NB4 (cell line): ENCODE measurements around the gene P2RX7.
"Not testable (repeated sequence)": the region's sequence is repeated elsewhere in the genome, so short reads cannot be mapped to it uniquely, and the experiment has no call there.

Experiments used
- DNase-seq: peaks from one replicate; pipeline ENCODE4 v3.0.0; 2010; ENCODE audit warnings: low read depth
- H3K4me3 ChIP-seq: one replicate; pipeline ENCODE4 v1.5.1; 2011; ENCODE audit warnings: mild to moderate bottlenecking, low read depth, low read length, moderate library complexity
- MYC ChIP-seq: IDR thresholded peaks from 2 replicates; pipeline ENCODE4 v1.6.1; 2011; ENCODE audit warnings: low read depth, low read length
- POLR2A ChIP-seq: IDR thresholded peaks from 2 replicates; pipeline ENCODE4 v1.6.1; 2011; ENCODE audit warnings: mild to moderate bottlenecking; ENCODE audit not compliant: insufficient read length; ENCODE audit errors: extremely low read depth
- TF ChIP-seq, protein P1 (sequence below): IDR thresholded peaks from 2 replicates; pipeline ENCODE4 v1.6.1; 2011; ENCODE audit warnings: low read depth, low read length
- TF ChIP-seq, protein P2 (sequence below): IDR thresholded peaks from one replicate; pipeline ENCODE4 v1.5.1; 2012; ENCODE audit warnings: low read depth, low read length

The P2RX7 gene

DNA sequence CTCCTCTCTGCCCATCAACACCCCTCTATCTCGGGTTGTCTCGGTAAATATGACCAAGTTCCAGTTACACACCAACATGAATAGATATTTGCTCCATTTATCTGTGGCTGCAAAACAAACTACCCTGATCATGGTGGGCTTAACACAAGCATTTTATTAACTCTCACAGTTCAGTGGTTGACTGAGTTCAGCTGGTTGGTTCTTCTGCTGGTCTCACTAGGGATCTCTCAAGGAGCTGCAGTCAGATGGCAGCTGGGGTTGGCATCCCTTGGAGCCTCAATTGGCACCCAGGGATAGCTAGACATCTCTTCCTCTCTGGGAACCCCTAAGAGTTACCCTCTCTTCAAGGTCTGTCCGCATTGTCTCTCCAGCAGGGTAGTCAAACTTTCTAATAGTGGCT, 25.4 kb downstream of the P2RX7 start:
- TF ChIP-seq, protein P1, sequence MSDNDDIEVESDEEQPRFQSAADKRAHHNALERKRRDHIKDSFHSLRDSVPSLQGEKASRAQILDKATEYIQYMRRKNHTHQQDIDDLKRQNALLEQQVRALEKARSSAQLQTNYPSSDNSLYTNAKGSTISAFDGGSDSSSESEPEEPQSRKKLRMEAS, result no peak
- TF ChIP-seq, protein P2, sequence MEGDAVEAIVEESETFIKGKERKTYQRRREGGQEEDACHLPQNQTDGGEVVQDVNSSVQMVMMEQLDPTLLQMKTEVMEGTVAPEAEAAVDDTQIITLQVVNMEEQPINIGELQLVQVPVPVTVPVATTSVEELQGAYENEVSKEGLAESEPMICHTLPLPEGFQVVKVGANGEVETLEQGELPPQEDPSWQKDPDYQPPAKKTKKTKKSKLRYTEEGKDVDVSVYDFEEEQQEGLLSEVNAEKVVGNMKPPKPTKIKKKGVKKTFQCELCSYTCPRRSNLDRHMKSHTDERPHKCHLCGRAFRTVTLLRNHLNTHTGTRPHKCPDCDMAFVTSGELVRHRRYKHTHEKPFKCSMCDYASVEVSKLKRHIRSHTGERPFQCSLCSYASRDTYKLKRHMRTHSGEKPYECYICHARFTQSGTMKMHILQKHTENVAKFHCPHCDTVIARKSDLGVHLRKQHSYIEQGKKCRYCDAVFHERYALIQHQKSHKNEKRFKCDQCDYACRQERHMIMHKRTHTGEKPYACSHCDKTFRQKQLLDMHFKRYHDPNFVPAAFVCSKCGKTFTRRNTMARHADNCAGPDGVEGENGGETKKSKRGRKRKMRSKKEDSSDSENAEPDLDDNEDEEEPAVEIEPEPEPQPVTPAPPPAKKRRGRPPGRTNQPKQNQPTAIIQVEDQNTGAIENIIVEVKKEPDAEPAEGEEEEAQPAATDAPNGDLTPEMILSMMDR, result no peak
- TF ChIP-seq POLR2A (no peak), MYC (no peak)
- H3K4me3 ChIP-seq, result no peak overlapping the region
- no peak for DNase-seq

DNA sequence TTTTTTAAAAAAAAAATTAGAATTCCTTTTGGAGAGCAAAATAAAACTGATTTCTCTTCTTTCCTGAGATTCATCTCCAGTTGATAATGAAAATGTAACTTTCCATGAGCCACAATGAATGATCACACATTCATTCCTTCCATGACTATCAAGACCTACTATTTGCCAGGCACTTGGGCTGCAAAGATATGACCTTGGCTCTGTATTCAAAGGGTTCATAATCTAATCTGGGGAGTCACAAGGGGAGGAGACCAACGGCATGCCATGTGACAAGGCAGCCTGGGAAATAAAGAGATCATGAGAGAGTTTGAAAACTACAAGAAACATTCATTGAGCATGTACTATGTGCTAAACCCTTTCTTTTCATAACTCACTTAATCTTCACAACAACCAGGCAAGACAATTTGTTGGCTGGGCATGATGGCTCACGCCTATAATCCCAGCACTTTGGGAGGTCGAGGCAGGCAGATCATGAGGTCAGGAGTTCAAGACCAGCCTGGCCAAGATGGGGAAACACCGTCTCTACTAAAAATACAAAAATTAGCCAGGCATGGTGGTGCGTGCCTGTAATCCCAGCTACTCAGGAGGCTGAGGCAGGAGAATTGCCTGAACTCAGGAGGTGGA, 26.2 kb downstream of the P2RX7 start:
- DNase-seq, H3K4me3 ChIP-seq: not testable (repeated sequence)

DNA sequence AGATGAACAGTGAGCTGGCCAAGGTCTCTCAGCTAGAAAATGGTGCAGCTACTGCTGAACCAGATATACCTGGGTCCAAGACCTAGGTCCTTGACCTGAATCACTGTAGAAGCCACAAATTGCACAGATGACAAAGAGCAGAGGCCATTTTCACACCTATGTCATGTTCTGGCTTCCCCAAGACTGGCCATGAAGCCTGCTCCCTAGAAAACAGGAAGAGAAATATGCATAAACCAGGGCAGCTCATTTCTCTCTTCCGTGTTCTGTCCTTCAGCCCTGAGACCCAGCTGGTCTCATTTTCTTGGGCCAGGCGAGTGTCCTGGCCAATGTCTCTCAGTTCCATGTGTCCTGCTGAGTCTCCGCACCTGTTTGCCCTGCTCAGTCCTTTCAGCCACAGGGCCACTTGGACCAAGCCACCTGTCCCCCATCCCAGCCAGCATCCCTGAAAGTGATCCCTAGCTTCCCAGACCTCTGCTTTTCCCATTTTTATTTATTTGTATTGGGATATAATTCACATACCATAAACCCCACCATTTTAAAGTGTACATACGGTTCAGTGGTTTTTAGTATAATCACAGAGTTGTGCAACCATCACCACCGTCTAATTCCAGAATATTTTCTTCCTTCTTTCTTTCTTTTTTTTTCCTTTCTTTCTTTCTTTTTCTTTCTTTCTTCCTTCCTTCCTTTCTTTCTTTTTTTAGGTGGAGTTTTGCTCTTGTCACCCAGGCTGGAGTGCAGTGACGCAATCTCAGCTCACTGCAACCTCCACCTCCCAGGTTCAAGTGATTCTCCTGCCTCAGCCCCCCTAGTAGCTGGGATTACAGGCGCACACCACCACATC, 27.0 kb downstream of the P2RX7 start:
- TF ChIP-seq, protein P2, result no peak
- TF ChIP-seq POLR2A, result no peak
- TF ChIP-seq MYC, result no peak
- TF ChIP-seq, protein P1, result no peak
- no peak for DNase-seq
- no peak overlapping the region for H3K4me3 ChIP-seq

DNA sequence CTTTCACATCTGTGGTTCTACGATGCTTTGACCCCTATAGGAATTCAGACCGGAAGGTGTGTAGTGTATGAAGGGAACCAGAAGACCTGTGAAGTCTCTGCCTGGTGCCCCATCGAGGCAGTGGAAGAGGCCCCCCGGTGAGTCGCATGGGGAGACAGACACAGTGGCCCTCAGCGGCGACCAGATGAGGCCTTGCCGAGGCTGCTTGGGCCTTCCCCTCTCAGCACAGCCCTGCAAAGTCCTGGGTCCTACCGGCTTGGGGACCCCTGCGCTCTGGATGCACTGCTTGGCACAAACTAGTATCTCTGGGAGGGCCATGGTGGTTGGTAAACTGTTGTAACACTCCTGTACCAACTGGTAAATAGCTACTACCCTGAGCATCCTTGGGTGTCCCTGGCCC, 29.7 kb downstream of the P2RX7 start:
- no peak for DNase-seq
- H3K4me3 ChIP-seq, result no peak overlapping the region
- TF ChIP-seq, protein P2, result no peak
- TF ChIP-seq POLR2A (no peak), MYC (no peak)
- TF ChIP-seq, protein P1, result no peak

DNA sequence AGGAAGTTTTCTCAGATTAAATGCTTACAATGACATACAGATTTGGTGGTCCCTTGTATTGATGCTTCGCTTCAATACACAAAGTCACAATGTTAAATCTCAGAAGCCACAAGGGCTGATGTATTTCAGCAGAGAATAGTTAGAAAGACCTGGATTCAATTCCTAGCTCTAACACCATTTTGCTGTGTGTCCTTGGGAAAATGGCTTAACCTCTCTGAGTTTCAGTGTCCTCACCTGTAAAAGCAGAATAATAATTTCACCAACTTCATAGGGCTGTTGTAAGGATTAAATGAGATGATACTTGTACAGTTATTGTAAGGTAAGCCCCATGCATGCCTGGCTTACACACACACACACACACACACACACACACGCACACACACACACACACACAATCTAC, 30.3 kb downstream of the P2RX7 start:
- H3K4me3 ChIP-seq, result no peak overlapping the region
- TF ChIP-seq, protein P1, result no peak
- DNase-seq, result no peak

DNA sequence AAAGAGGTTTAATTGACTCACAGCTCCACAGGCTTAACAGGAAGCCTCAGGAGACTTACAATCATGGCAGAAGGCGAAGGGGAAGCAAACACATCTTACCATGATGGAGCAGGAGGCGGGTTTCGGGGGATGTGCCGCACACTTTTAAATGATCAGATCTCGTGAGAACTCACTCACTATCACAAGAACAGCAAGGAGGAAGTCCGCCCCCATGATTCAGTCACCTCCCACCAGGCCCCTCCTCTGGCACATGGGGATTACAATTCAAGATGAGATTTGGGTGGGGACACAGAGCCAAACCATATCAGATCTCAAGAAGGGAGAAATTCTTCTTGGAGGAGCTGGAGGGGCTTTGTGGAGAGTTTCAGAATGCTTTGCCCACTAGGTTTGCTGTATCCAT, 32.2 kb downstream of the P2RX7 start:
- not testable (repeated sequence) for H3K4me3 ChIP-seq
- peak; percentile 56 for DNase-seq

DNA sequence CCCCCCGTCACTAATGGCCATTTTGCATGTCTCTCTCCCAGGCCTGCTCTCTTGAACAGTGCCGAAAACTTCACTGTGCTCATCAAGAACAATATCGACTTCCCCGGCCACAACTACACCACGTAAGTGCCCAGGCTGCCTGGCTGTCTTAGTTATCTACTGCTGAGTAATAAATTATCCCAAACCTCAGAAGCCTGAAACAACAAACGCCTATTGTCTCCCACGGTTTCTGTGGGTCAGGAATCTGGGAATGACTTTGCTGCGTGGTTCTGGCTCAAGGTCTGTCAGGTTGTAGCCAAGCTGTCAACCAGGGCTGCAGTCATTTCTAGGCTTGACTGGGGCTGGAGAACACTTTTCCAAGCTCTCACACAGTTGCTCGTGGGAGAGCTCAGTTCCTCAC, 32.6 kb downstream of the P2RX7 start:
- no peak for DNase-seq
- H3K4me3 ChIP-seq, result no peak overlapping the region
- TF ChIP-seq, protein P1, result no peak
- TF ChIP-seq POLR2A, result no peak
- TF ChIP-seq, protein P2, result no peak
- no peak for TF ChIP-seq MYC
